Measurements from ENCODE around the gene UGT3A1.

DNA sequence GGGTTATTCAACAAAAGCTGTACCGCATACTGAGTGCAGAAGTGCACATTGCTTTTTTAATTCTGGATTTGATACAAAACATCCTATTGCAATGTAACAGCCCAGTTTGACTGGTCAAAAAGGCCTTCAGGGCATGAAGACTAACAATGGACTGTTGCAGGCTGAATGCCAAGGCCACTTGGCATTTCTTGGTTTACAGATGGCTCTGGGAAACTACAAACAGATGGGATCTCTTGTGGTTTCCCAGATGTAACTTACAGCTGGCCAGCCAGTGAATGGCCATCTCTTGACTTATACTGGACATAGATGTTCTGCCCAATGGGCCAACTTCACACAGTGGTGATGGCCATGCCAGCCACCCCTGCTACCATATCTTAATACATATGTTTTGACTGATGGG is 38.7 kb upstream of the UGT3A1 start:
- TF ChIP-seq, protein P1, sequence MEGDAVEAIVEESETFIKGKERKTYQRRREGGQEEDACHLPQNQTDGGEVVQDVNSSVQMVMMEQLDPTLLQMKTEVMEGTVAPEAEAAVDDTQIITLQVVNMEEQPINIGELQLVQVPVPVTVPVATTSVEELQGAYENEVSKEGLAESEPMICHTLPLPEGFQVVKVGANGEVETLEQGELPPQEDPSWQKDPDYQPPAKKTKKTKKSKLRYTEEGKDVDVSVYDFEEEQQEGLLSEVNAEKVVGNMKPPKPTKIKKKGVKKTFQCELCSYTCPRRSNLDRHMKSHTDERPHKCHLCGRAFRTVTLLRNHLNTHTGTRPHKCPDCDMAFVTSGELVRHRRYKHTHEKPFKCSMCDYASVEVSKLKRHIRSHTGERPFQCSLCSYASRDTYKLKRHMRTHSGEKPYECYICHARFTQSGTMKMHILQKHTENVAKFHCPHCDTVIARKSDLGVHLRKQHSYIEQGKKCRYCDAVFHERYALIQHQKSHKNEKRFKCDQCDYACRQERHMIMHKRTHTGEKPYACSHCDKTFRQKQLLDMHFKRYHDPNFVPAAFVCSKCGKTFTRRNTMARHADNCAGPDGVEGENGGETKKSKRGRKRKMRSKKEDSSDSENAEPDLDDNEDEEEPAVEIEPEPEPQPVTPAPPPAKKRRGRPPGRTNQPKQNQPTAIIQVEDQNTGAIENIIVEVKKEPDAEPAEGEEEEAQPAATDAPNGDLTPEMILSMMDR (IDR thresholded peaks at IDR 0.05), result no peak
- no peak for TF ChIP-seq POLR2A (IDR thresholded peaks at IDR 0.05)

Measured in heart left ventricle (tissue), 13 donors.